Tibial nerve (tissue), 4 donors: ENCODE results near the gene KRTAP1-1. TPM values are rescaled to one million over a fixed set of nuclear protein-coding genes. Genes with fewer than 3 reads are reported as not detected.

ENCODE experiments used
- DNase-seq, 2 donors: peaks; one replicate each; pipeline ENCODE4 v3.0.0-alpha.2; 2019; ENCODE audit warnings: low spot score in 2 of 2
- H3K27ac ChIP-seq, 4 donors: fragments of 200-600 bp; sonication (generic) in 3 of 4; one replicate each; pipeline ENCODE4 v1.5.1; 2017 to 2019; ENCODE audit warnings: mild to moderate bottlenecking in 1 of 4
- H3K27me3 ChIP-seq, 2 donors: fragments of 200-600 bp; sonication (generic) in 1 of 2; one replicate each; pipeline versions ENCODE4 v1.5.1 to v1.6.0; 2017 to 2019
- H3K36me3 ChIP-seq, 3 donors: fragments of 200-600 bp; sonication (generic); one replicate each; pipeline ENCODE4 v1.5.1; 2018 to 2019
- H3K4me1 ChIP-seq, 4 donors: fragments of 200-600 bp; sonication (generic) in 3 of 4; one replicate each; pipeline ENCODE4 v1.5.1; 2017 to 2019
- H3K4me3 ChIP-seq, 4 donors: fragments of 200-600 bp; sonication (generic) in 3 of 4; one replicate each; pipeline ENCODE4 v1.5.1; 2017 to 2019; ENCODE audit warnings: mild to moderate bottlenecking in 1 of 4, moderate library complexity in 1 of 4
- H3K9me3 ChIP-seq, 4 donors: fragments of 200-600 bp; sonication (generic) in 3 of 4; one replicate each; pipeline ENCODE4 v1.5.1; 2017 to 2019
- CTCF ChIP-seq, 5 experiments: fragments of 200-600 bp in 3 of 5; fragments of 450-650 bp in 2 of 5; sonication (generic) in 3 of 5; IDR thresholded peaks; one replicate each; pipeline ENCODE4 v1.5.1; 2016 to 2019; ENCODE audit warnings: antibody characterized with exemption in 5 of 5, mild to moderate bottlenecking in 3 of 5, moderate library complexity in 2 of 5
- EP300 ChIP-seq, 2 donors: sonication (generic); formaldehyde crosslinking; IDR thresholded peaks; one replicate each; pipeline ENCODE4 v1.6.1; 2017; ENCODE audit warnings: antibody characterized with exemption in 2 of 2, mild to moderate bottlenecking in 1 of 2
- POLR2A ChIP-seq, 2 donors: fragments of 450-650 bp; IDR thresholded peaks; one replicate each; pipeline ENCODE4 v1.6.1; 2017; ENCODE audit warnings: antibody characterized with exemption in 2 of 2, mild to moderate bottlenecking in 2 of 2, moderate library complexity in 2 of 2
- WGBS, 2 donors: methylation state at CpG; one replicate each; pipeline ENCODE4 v1.1.5; 2018; 5-methylcytosine and 5-hydroxymethylcytosine counted together
- total RNA-seq, 4 donors: library from RNA; depleted of rRNA; stranded (reverse); fragments of >200 nt; gene quantifications; one replicate each; pipeline ENCODE4 v1.1.0, GENCODE V29; 2016

The KRTAP1-1 gene
- total RNA-seq, 4 donors from 2014 or later, result not detected

GRCh38 chr17:41029633-41030245, 11.5 kb downstream of the KRTAP1-1 start, which contains the start of gene KRTAP1-4:
KRTAP1-4 (minus strand) TSS chr17:41030195; CDS start chr17:41030078, 117 bp downstream.
- no peak for DNase-seq
- H3K27ac ChIP-seq, result no peak within 1 kb of the TSS
- no peaks in the 10 kb centered on the region for H3K4me1 ChIP-seq
- 80 to 82% methylated on average over 7 to 12 of the region's 12 CpGs for WGBS, 2 donors
- no peak for TF ChIP-seq EP300 (IDR thresholded peaks at IDR 0.05)
- no peak for TF ChIP-seq POLR2A (IDR thresholded peaks at IDR 0.05)
- TF ChIP-seq CTCF (IDR thresholded peaks at IDR 0.05), result no peak
- no peaks in the 10 kb centered on the region for H3K27me3 ChIP-seq
- no peaks in the 10 kb centered on the region for H3K9me3 ChIP-seq
- no peaks in the 10 kb centered on the region for H3K36me3 ChIP-seq
- H3K4me3 ChIP-seq, result no peak within 1 kb of the TSS

- TF ChIP-seq POLR2A (IDR thresholded peaks at IDR 0.05) (no peak), EP300 (IDR thresholded peaks at IDR 0.05) (no peak), CTCF (IDR thresholded peaks at IDR 0.05) (no peak)
- no peaks in the 10 kb centered on the region for H3K9me3 ChIP-seq
- WGBS, 2 donors, result 80 to 87% methylated on average over 6 to 9 of the region's 9 CpGs
- no peak for DNase-seq
- no peaks in the 10 kb centered on the region for H3K27me3 ChIP-seq
- no peak within 1 kb of the TSS for H3K27ac ChIP-seq
- H3K4me1 ChIP-seq, result no peaks in the 10 kb centered on the region
- H3K4me3 ChIP-seq, result no peak within 1 kb of the TSS
- H3K36me3 ChIP-seq, result no peaks in the 10 kb centered on the region
These were observed 14.4 kb downstream of the KRTAP1-1 start, which contains the start of gene KRTAP1-5 for GRCh38 chr17:41026715-41027471. KRTAP1-5 (minus strand) TSS chr17:41027208; CDS start chr17:41027155, 53 bp downstream.

- no peak overlapping the region for H3K4me3 ChIP-seq
- H3K27ac ChIP-seq, result no peak overlapping the region
- no peaks in the 10 kb centered on the region for H3K9me3 ChIP-seq
- WGBS, 2 donors, result 82 to 85% methylated on average over 3 of the region's 3 CpGs
- no peaks in the 10 kb centered on the region for H3K4me1 ChIP-seq
- no peaks in the 10 kb centered on the region for H3K36me3 ChIP-seq
- TF ChIP-seq EP300 (IDR thresholded peaks at IDR 0.05) (no peak), CTCF (IDR thresholded peaks at IDR 0.05) (no peak), POLR2A (IDR thresholded peaks at IDR 0.05) (no peak)
- H3K27me3 ChIP-seq, result no peaks in the 10 kb centered on the region
- DNase-seq, result no peak
These were observed 16.6 kb downstream of the KRTAP1-1 start for GRCh38 chr17:41024697-41025096.

GRCh38 chr17:41020336-41020735, 20.9 kb downstream of the KRTAP1-1 start:
- H3K4me3 ChIP-seq, result no peak overlapping the region
- no peak overlapping the region for H3K27ac ChIP-seq
- DNase-seq, result no peak
- TF ChIP-seq POLR2A (IDR thresholded peaks at IDR 0.05), result no peak
- no peak for TF ChIP-seq CTCF (IDR thresholded peaks at IDR 0.05)
- no peak for TF ChIP-seq EP300 (IDR thresholded peaks at IDR 0.05)
- no peaks in the 10 kb centered on the region for H3K36me3 ChIP-seq
- H3K4me1 ChIP-seq, result no peaks in the 10 kb centered on the region
- no peaks in the 10 kb centered on the region for H3K9me3 ChIP-seq
- H3K27me3 ChIP-seq, result no peaks in the 10 kb centered on the region

- DNase-seq, result no peak
- no peak overlapping the region for H3K27ac ChIP-seq
- TF ChIP-seq CTCF (IDR thresholded peaks at IDR 0.05), result no peak
- TF ChIP-seq EP300 (IDR thresholded peaks at IDR 0.05), result no peak
- no peak for TF ChIP-seq POLR2A (IDR thresholded peaks at IDR 0.05)
- no peaks in the 10 kb centered on the region for H3K4me1 ChIP-seq
- no peaks in the 10 kb centered on the region for H3K9me3 ChIP-seq
- 88 to 93% methylated on average over 3 of the region's 3 CpGs for WGBS, 2 donors
- H3K36me3 ChIP-seq, result no peaks in the 10 kb centered on the region
- no peaks in the 10 kb centered on the region for H3K27me3 ChIP-seq
- H3K4me3 ChIP-seq, result no peak overlapping the region
These were observed 21.8 kb downstream of the KRTAP1-1 start for GRCh38 chr17:41019415-41019814.
